Pons (tissue), 1 donor: ENCODE measurements around the gene MAPK11.

ENCODE experiments used
- DNase-seq: peaks from one replicate; pipeline ENCODE4 v3.0.0-alpha.2; 2016; ENCODE audit warnings: low spot score

Gene MAPK11

GRCh38 chr22:50269970-50270665, at the start of gene MAPK11:
Gene MAPK11 (minus strand): TSS chr22:50270380. CDS start chr22:50270292, 88 bp downstream.
- no peak for DNase-seq

GRCh38 chr22:50319503-50319951, 49.3 kb upstream of the MAPK11 start:
- no peak for DNase-seq

GRCh38 chr22:50318698-50319411, 48.7 kb upstream of the MAPK11 start:
- no peak for DNase-seq

GRCh38 chr22:50318356-50318697, 48.1 kb upstream of the MAPK11 start:
- DNase-seq = no peak

- DNase-seq = no peak
These were observed 47.5 kb upstream of the MAPK11 start for GRCh38 chr22:50317674-50318073.

- DNase-seq = no peak
These were observed 47.0 kb upstream of the MAPK11 start for GRCh38 chr22:50317178-50317577.

- DNase-seq = no peak
These were observed 46.2 kb upstream of the MAPK11 start for GRCh38 chr22:50316114-50317065.

GRCh38 chr22:50315289-50316113, 45.3 kb upstream of the MAPK11 start:
- DNase-seq = no peak

- no peak for DNase-seq
These were observed 44.5 kb upstream of the MAPK11 start for GRCh38 chr22:50314455-50315288.

- DNase-seq = no peak
These were observed 43.9 kb upstream of the MAPK11 start for GRCh38 chr22:50314081-50314454.

GRCh38 chr22:50313600-50313999, 43.4 kb upstream of the MAPK11 start:
- no peak for DNase-seq

GRCh38 chr22:50313021-50313420, 42.8 kb upstream of the MAPK11 start:
- DNase-seq = no peak

- DNase-seq = no peak
These were observed 42.2 kb upstream of the MAPK11 start for GRCh38 chr22:50312371-50312770.

- DNase-seq = no peak
These were observed 41.6 kb upstream of the MAPK11 start for GRCh38 chr22:50311606-50312351.

GRCh38 chr22:50310949-50311444, 40.8 kb upstream of the MAPK11 start:
- no peak for DNase-seq

GRCh38 chr22:50310031-50310722, 40.0 kb upstream of the MAPK11 start:
- no peak for DNase-seq

GRCh38 chr22:50309601-50309991, 39.4 kb upstream of the MAPK11 start:
- DNase-seq = no peak

GRCh38 chr22:50308986-50309600, 38.9 kb upstream of the MAPK11 start:
- no peak for DNase-seq

- peak; percentile 62 for DNase-seq
These were observed 38.4 kb upstream of the MAPK11 start for GRCh38 chr22:50308597-50308935.
